ENCODE data around the gene SNX27.

The SNX27 gene

DNA sequence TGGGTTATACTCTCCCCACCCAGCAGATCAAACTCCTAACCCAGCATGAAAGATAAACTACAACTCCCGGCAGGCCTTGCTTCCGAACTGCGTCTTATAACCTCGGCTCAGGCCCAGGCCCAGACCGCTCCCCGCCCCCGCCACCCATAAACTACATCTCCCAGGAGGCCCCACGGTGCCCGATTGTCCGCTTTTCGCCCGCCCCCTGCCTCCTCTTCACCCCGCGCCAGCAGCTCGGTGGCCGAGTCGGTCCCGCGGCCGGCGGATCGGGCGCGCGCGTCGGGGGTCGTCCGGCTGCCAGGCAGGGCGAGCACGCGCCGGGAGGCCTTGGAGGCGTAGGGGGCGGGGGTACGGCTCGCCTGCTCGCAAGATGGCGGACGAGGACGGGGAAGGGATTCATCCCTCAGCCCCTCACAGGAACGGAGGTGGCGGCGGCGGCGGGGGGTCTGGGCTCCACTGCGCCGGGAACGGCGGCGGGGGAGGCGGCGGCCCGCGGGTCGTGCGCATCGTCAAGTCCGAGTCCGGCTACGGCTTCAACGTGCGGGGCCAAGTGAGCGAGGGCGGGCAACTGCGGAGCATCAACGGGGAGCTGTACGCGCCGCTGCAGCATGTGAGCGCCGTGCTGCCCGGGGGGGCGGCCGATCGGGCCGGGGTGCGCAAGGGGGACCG lies at the start of gene SNX27:
SNX27 (plus strand) TSS at position 219 of the 669 bp plus-strand sequence; CDS start at position 371, 152 bp downstream.
- peak; percentile 66 to 71 for DNase-seq (ENCODE audit: low read depth in 2 of 2, low spot score in 1 of 2)

DNA sequence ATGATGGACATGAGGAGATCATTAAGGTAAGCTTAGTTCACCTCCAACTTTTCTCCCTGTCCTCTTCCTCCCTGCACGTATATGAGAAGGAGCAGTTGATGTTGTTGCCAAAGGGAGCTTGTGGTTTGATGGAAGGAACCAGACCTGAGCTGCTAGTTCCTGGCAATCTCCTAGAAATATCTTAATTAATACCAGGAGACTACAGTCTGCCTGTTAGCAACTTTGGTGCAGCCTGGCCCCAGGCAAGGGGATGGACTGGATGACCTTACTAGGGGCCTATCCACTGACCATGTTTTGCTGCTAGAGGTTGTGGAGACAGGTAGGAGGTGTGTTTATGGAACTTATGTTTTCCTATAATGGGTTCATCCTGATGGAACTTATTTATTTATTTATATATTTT lies 49.2 kb upstream of the SNX27 start:
- DNase-seq (ENCODE audit: low read depth in 2 of 2, low spot score in 1 of 2), result no peak

DNA sequence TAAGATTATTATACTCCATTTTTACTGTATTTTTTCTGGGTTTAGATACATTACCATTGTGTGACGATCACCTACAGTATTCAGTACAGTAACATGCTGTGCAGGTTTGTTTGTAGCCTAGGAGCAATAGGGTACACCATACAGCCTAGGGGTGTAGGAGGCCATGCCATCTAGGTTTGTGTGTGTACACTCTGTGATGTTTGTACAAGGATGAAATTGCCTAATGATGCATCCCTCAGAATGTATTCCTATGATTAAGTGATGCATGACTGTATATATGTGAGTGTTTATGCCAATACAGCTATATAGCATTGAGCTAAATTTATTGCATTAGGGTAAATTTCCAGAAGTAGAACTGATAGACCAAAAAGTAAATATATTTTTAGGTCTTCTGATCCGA lies 48.5 kb upstream of the SNX27 start:
- DNase-seq (ENCODE audit: low read depth in 2 of 2, low spot score in 1 of 2), result no peak

DNA sequence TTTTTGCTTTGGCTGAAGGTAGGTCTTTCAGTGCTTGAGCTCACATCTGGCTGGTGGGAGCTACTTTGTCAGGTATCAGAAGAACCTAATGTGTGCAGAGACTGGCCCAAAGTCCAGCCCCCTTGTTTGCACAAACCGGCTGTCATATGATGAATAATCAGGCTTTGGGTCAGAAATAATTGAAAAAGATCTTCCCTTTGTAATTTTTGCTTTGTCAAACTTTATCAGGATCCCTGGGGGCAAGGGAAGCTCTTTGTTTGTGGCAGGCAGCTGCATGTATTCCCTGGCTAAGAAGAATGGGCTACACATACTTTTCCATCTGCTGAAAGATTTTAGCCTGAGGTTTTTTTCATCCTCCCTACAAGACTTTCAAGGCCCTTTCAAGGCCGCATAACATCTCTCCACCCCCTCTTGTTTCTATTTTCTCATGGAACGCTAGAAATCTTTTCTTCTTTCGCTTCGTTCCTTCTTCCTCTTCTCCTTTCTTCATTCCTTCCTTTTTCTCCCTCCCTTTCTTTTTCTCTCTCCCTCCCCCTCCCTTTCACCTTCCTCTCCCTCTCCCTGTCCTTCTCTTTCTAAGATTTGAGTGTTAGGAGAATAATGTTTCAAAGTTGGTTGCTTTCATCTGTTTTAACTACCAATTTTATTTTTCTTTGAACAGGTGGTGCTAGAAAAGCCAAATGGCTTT lies 46.2 kb upstream of the SNX27 start:
- no peak for DNase-seq (ENCODE audit: low read depth in 2 of 2, low spot score in 1 of 2)

DNA sequence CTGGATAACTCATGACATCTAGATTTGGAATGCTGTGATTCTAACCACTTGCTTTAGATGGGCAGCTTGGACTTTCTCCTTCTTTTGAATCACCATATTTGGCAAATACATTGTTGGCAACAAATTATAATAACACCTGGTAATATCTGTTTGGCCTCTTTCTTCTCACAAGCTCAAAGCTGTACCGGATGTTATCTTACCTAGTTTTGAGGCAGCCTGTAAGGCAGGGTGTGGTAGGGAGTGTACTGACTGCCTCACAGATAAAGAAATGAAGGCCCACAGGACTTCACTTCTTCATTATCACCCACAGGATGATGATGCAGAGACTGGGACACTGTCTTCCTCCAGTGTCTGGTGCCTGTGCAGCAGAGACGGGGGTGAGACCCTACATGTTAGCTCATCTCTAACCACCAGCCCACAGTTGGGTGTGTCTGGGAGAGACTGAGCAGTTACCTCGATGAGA lies 43.2 kb upstream of the SNX27 start:
- DNase-seq (ENCODE audit: low read depth in 2 of 2, low spot score in 1 of 2), result no peak

DNA sequence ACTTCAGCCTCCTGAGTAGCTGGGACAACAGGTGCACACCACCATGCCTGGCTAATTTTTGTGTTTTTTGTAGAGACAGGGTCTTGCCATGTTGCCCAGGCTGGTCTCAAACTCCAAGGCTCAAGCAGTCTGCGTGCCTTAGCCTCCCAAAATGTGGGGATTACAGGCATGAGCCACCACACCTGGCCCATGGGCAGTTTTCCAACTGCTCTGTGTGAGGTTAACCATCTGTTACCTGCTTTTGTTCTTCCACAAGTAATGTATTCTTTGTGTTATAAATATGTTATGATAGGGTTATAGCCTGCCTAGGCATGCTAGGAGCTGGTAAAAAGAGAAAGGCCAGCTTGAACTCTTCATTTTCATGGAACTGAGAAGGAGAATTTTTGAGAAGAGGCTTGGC lies 41.0 kb upstream of the SNX27 start:
- no peak for DNase-seq (ENCODE audit: low read depth in 2 of 2, low spot score in 1 of 2)

DNA sequence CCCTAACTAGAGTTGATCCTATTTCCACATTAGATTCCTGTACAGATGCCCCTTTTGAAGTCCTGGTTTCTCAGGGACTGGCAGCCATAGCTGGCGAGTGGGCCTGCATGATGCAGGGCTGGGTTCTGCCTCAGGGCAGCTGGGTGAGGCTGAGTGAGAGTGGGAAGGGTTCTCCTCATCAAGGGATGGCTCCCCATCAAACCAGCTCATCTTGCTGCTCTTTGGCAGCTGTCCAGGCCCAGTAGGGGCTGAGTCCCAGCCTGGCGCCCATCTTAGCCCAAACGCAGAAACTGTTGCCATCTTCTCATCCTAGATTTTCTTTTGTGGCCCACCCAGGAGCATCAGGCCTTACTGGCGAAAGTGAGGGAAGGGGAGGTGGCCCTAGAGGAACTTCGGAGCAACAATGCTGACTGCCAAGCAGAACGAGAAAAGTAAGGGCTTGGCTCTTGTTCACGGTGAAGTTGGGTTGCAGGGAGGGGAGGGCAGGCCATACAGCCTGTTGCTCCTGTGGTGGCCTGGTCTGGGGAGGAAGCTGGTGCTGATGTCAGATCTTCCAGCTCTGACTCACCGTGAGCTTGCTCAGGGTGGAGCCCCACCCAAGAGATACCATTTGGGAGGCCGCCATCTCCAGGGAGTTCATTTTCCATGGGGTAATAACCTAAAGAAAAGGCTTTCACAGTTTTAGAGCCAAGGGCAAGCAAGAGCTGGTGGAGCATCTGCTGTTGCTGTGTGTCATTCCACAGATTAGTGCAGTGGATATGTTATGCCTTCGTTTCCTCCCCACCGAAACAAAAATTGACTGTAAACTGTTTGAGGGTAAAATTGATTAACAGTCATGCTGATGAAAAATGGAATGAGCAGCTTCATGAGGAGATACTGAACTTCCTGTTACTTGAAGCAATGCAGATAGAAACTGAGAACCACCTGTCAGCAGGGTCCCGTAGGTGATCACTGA lies 37.0 kb upstream of the SNX27 start:
- DNase-seq (ENCODE audit: low read depth in 2 of 2, low spot score in 1 of 2), result no peak

DNA sequence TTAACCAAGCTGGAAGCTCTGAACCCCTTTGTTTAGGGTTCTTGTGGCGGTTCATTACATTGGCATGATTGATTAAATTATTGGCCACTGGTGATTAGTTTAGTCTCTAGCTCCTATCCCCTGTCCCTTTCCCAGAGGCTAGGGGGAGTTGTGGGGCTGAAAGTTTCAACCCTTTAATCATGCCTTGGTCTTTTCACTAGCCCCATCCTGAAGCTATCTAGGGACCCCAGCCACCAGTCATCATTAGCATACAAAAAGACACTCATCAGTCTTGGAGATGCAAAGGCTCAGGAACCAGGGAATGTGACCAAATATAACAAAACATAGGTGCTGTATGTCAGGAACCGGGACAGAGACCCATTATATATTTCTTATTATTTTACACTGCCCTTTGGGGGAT lies 34.7 kb upstream of the SNX27 start:
- DNase-seq (ENCODE audit: low read depth in 2 of 2, low spot score in 1 of 2), result no peak

DNA sequence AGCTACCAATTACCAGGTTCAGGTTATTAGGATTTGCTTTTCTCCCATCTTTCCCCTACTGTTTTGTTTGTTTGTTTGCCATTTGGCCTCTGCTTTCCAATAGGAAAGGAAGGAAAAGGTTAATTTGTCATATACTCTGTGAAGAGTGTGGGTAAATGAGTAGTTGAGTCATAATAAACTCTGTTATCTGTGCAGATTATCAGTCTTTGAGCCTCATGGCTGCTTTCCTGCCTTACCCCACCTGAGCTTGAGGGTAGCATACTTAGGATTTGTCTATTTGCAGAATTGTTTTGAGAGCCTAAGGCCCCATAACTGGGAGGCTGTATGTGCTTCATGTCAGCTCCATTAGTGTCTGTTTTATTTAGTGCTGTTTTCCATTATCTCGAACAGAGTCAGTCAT lies 32.9 kb upstream of the SNX27 start:
- DNase-seq (ENCODE audit: low read depth in 2 of 2, low spot score in 1 of 2), result no peak

DNA sequence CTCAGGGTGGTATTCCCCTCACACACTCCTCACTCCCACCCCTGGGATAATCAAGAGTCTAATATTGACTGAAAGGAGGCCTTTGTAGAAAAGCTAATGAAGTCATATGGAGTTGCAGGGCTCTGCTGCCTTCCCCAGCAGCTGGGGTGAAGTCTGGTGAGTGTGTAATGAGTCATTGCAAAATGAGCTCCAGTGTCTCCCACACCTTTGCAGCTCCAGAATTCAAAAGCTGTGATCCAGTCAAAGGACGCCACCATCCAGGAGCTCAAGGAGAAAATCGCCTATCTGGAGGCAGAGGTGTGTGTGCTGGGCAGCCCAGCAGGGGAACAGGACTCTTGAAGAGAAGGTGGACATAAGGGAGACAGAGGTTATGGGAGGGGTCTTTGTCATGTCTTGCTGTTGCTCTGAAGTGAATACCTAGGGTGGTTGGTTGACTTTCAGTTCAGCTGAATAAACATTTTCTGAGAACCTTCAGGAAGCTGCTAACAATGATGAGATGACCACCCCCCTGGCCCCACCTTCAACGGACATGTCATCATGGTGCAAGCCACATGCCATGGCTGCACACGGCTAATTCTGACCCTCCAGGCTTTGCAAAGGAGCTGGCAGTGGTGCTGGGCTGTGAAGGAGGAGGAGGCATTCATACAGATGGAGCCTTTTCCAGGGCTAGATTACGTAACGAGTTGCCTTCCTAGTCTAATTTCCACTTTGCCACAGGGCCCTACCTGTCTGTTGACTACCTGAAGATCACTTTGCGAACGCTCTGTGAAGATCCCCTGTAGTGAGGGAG lies 32.2 kb upstream of the SNX27 start:
- DNase-seq (ENCODE audit: low read depth in 2 of 2, low spot score in 1 of 2), result no peak

DNA sequence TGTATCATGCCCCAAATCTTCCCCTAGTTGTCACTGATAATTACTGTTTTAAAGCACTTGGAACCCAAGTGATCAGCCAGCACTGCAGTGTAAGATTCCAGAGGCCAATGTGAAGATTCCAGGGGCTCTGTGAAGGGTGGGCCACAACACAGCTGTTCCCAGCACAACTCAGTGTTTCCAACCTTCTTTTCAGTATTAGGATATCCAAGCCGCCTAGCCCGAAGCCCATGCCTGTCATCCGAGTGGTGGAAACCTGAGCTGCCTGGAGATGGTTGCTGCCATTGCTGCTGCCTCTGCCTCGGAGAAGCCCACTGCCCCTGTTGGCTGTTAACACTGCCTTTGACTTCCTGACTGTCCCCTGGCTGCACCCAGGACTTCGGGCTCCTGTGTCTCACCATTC lies 30.4 kb upstream of the SNX27 start:
- no peak for DNase-seq (ENCODE audit: low read depth in 2 of 2, low spot score in 1 of 2)

DNA sequence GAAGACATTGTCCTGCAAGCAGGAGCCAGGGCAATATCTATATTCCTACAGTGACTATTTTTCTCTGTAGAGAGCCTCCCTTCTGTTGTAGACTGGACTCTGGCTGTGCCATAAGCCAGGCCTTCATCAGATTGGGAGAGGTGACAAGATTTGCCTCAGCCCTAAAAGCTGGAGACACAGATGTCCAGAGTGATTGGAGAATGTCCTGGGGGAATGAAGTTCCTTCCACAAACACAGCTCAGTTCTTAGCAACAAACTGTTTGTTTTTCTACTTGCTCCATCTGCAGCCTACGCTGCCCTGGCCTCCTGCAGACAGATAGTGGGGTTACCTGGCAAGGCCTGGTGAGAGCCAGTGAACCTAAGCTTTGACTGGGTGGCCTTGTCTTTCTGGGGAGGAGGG lies 29.9 kb upstream of the SNX27 start:
- no peak for DNase-seq (ENCODE audit: low read depth in 2 of 2, low spot score in 1 of 2)

DNA sequence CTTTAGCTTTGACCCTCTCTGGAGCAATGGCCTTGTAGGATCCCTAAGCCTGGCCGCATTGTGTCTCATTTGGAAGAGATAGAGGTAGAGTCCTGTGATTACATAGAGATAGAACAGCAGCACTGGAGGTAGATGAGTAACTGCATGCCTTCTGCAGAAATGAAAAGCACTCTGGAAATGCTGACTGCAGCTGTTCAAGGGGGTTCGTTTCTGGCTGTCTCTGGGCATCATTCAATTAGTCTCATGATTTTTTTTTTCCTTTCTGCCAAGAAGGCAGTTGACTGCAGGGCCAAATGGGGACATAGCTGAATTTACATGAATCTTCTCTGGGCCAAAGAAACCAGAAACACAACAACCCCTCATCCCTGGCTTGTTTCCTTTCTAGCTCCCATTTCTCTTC lies 28.1 kb upstream of the SNX27 start:
- DNase-seq (ENCODE audit: low read depth in 2 of 2, low spot score in 1 of 2), result no peak

DNA sequence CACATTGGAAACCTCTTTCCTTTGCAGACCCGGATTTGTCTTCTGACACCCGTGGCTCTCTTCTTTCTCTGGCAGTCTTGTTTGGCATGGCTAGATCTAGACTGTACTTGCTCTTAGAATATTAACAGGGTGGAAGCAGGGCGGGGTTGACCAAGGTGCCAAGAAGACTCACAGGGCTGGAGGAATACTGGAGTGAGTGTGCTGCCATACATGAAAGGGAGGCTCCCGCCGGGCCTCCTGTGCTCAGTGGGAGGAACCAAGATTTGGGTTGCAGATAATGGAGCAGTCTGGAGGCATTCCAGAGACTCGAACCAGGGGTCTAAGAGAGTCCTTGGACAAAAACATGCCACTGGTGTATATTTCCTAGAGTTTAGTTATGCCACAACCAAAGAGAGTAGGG lies 27.6 kb upstream of the SNX27 start:
- no peak for DNase-seq (ENCODE audit: low read depth in 2 of 2, low spot score in 1 of 2)

DNA sequence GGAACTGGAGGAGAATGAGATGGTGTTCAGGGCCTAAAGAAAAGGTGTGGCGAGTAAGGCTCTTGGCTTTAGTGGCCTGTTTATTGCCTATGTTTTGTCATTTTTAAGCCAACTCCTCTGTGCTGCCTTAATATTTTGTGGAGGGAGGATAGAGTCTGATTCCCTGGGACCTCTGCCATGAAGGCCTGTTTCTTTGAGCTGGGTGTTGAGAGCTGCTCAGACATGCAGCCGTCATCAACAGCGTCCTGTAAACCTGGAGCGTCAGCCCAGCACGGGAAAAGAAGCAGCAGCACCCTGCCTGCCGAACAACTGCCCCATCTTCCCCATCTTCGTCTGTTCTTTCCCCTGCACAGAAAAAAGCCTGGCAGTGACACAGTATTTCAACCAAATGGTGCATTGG lies 27.1 kb upstream of the SNX27 start:
- DNase-seq (ENCODE audit: low read depth in 2 of 2, low spot score in 1 of 2), result no peak

DNA sequence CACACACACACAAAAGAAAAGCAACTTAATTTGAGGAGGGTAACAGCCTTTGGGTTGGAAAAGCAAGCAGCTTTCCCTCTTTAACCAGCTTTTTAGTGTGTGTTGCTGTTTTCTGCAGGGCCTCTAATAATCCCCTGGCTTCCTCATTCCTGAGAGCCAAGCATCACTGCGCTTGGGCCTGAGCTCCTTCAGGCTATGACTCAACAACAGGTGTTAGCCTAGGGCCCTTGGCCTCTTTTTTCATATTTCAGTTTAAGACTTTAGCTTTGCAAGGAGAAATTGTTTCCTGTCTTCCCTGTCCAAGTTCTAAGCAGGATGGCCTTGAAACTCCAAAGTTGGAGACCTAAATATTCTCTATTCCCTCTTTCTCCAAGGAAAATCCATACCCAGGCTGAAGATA lies 26.2 kb upstream of the SNX27 start:
- DNase-seq (ENCODE audit: low read depth in 2 of 2, low spot score in 1 of 2), result no peak

DNA sequence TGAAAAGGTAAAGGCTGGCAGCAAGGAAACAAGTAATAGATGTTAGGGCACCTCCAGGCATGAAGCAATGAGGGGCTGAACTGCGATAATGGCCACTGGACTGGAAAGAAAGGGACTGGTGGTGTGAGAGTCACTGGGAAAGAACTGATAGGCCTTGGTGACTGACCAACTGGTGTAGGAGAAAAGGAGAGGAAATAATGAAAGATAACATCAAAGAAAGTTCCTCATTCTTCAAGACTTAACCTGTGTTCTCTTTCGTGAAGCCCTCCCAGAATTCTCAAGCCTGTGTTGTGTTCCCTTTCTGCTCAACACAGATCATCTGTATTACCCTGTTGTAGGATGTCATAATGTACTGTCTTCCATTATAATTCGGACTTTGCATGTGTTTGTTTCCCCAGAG lies 20.9 kb upstream of the SNX27 start:
- DNase-seq (ENCODE audit: low read depth in 2 of 2, low spot score in 1 of 2), result no peak

DNA sequence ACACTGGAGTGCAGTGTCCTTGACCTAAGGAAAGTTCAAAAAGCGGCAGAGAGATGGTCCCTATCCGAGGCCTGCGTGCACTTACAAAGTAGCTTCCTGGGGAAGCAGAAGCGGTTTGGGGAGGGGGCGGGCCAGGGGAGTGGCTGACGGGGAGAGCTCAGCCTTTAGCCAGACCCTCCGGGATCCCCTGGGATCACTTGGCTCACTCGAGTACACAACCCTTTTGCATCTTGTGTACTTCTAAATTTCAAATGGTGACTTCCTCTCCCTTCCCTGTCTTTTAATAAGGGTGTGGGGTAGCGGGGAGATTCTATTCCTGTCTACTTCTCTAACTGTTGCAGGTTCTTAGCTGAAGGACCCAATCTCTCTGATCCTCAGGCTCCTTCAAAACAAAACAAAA lies 18.1 kb upstream of the SNX27 start:
- DNase-seq (ENCODE audit: low read depth in 2 of 2, low spot score in 1 of 2), result no peak

DNA sequence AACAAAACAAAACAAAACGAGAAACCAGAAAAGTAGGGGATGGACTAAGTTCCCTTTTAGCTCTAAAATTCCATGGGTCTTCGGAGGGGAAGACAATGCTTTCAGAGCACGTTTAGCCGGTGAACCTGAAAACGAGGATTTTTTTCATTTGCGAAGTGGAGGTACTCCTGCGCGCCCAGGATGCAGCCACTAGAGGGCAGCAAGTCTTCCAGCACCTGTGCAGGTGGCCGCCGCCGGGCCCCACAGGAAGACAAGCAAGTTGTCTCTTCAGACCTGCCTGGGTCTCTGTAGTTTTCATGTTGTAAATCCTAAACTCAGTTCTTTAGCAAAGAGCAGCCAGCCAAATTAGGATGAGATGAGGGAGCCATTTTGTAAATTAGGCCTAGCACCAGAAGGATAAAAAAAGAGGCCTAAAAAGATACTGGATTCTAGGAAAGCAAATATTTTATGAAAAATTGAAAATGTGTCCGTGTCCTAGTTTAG lies 17.7 kb upstream of the SNX27 start:
- peak; percentile 70 to 77 for DNase-seq (ENCODE audit: low read depth in 2 of 2, low spot score in 1 of 2)

DNA sequence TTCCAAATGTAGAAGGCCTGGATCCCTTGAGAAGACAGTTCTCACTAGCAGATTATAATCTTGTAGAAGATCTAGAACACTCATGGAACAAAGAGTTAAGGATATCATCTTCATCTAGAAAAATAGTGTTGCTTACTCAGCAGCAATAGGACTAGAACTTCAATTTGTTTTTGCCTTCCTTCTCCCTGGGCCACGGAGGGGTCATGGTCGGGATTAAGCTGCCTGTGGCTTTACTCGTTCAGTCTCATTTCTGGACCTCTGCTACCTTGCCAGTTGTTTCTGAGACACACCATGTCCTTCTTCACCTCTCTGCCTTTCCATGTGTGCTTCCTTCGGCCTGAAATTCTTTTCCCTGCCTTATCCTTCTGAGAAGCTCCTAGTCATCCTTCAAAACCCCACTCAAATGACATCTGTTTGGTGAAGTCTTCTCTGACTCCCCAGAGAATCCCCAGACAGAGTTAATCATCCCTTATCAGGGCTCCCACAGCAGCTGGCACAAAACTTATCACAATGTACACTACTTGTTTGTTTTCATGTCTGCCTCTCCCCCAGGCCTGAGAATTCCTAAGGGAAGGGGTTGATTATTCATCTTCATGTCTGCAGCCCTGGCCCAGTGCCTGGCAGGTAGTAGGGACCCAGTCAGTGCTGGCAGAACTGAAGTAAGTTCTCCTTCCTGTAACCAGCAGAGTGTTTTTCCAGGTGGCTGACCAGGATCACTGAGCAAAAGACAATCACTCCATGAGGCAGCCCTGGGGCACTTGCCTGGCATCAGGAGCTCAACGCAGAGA lies 15.5 kb upstream of the SNX27 start:
- no peak for DNase-seq (ENCODE audit: low read depth in 2 of 2, low spot score in 1 of 2)

Measured in stimulated activated CD8-positive, alpha-beta memory T cell treated with anti-CD3 and anti-CD28 coated beads, Interleukin-4, amount 100 ng/mL, for 1 hour (primary cell).